Measurements from ENCODE around the gene CHRNB4.

CHRNB4 gene

DNA sequence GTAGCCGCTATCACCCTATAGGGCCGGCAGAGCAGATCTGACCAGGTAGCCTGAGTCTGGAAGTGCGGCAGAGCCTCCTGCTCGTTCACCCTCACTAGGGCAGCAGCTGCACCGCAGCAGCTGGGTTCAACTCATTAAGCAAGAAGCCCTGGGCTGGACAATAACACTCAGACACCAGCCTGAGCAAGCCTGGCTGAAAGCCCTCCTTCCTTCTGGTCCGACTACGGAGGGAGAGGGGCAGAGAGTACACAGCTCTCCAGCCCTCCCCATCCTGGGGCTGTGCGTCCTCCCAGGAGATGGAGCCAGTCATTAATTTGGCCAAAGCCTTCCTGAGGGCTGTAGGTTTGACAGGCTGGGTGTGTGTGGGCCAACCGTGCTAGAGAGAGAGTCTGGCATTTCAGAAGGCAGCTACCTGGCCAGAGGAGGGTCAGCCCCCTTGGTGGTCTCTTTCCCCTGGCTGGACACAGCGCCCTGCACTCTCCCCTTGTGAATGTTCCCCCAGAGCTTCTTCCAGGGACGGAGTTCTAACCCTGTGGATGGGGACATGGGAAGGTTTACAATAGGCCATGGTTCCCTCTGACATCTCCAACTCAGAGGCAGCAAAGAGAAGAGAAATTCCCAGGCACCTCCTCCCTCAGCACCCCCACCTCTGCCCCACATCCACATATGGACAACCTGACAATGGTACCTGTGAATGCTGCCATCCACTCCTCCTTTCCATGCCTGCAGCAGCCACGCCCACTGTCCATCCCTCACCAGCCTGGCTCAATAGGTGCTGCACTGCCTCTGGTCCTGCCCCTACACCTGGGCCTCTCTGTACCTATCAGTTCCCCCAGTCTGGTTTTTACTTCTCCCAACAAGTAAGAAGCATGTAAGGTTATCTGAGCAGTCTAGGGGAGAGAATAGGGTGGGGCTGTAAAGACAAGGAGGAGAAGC lies 6.5 kb downstream of the CHRNB4 start:
- H3K27ac ChIP-seq (ENCODE audit: insufficient read depth, low read depth, low read length, poor library complexity, severe bottlenecking): no peak overlapping the region

GRCh38 chr15:78633348-78633747 lies 7.7 kb downstream of the CHRNB4 start:
- Histone ChIP-seq H3K4me1 (ENCODE audit: control insufficient read depth, insufficient read depth, low read length) (no peaks in the 10 kb centered on the region), H3K27me3 (ENCODE audit: control insufficient read depth, insufficient read depth, low read length, poor library complexity, severe bottlenecking) (no peaks in the 10 kb centered on the region)
- 92 to 94% methylated on average over 2 of the region's 2 CpGs for whole genome bisulfite sequencing, 2 experiments

More for the DNA sequence above, 6.5 kb downstream of the CHRNB4 start:
- H3K9me3 ChIP-seq (ENCODE audit: control insufficient read depth, low read length): no peaks in the 10 kb centered on the region
- H3K4me1 ChIP-seq (ENCODE audit: control insufficient read depth, insufficient read depth, low read length): no peaks in the 10 kb centered on the region
- 90 to 91% methylated on average over 12 of the region's 12 CpGs for WGBS, 2 experiments
- H3K4me3 ChIP-seq (ENCODE audit: insufficient read depth, low read depth, low read length): no peak overlapping the region
- no peaks in the 10 kb centered on the region for H3K36me3 ChIP-seq (ENCODE audit: control insufficient read depth, insufficient read depth, low read length)
- H3K27me3 ChIP-seq (ENCODE audit: control insufficient read depth, insufficient read depth, low read length, poor library complexity, severe bottlenecking): no peaks in the 10 kb centered on the region

DNA sequence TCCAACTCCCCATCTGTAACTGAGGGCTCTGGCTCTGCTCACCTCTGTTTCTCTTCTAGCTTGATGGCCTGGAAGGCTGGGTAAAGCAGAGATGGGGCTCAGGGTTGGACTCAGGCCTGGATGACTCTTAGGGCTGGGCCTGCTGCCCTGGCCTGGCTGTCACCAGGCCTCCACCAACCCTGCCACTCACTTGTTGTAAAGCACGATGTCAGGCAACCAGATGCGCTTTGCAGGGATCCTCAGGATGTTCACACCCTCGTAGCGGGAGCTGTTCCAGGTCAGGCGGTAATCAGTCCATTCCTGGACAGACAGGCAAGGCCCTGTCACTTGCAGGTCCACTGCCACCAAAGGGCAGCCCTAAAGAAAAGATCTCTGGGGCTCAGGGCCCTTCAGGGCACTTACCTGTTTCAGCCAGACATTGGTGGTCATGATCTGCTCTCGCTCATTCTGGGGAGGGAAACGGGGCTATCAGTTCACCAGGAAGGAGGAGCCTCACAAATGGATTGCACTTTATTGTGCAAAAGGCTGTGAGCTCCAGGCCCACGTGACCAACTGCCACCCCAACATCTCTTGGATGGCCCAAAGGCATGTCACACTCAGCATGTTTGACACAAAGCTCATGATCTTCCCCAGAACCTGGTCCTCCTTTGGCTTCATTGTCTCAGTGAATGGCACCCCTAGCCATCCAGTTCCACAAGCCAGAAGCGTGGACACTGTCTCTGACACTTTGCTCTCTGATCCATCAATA lies 9.9 kb downstream of the CHRNB4 start:
- no peak overlapping the region for H3K27ac ChIP-seq (ENCODE audit: insufficient read depth, low read depth, low read length, poor library complexity, severe bottlenecking)
- no peaks in the 10 kb centered on the region for H3K9me3 ChIP-seq (ENCODE audit: control insufficient read depth, low read length)
- 87 to 92% methylated on average over 9 of the region's 9 CpGs for WGBS, 2 experiments
- H3K4me1 ChIP-seq (ENCODE audit: control insufficient read depth, insufficient read depth, low read length): no peaks in the 10 kb centered on the region
- no peaks in the 10 kb centered on the region for H3K27me3 ChIP-seq (ENCODE audit: control insufficient read depth, insufficient read depth, low read length, poor library complexity, severe bottlenecking)
- no peak overlapping the region for H3K4me3 ChIP-seq (ENCODE audit: insufficient read depth, low read depth, low read length)
- H3K36me3 ChIP-seq (ENCODE audit: control insufficient read depth, insufficient read depth, low read length): no peaks in the 10 kb centered on the region

More at GRCh38 chr15:78633348-78633747, 7.7 kb downstream of the CHRNB4 start:
- Histone ChIP-seq H3K27ac (ENCODE audit: insufficient read depth, low read depth, low read length, poor library complexity, severe bottlenecking) (no peak overlapping the region), H3K4me3 (ENCODE audit: insufficient read depth, low read depth, low read length) (no peak overlapping the region), H3K36me3 (ENCODE audit: control insufficient read depth, insufficient read depth, low read length) (no peaks in the 10 kb centered on the region), H3K9me3 (ENCODE audit: control insufficient read depth, low read length) (no peaks in the 10 kb centered on the region)

DNA sequence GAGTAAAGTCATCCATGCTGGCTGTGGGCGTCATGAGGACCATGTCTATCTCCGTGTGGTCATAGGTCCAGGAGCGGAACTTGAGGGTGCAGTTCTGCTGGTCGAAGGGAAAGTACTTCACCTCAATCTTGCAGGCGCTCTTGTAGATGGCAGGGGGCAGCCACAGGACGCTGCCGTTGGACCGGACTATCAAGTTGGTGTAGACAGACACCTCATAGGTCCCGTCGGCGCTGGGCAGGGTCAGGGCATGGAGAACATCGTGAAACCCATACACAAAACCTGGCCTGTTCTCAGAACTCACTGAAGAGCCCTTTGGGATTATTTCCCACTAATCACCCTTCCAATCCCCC lies 11.3 kb downstream of the CHRNB4 start:
- WGBS, 2 experiments: 91% methylated on average over 12 of the region's 12 CpGs
- H3K4me3 ChIP-seq (ENCODE audit: insufficient read depth, low read depth, low read length): no peak overlapping the region
- H3K27me3 ChIP-seq (ENCODE audit: control insufficient read depth, insufficient read depth, low read length, poor library complexity, severe bottlenecking): no peaks in the 10 kb centered on the region
- H3K4me1 ChIP-seq (ENCODE audit: control insufficient read depth, insufficient read depth, low read length): no peaks in the 10 kb centered on the region
- H3K36me3 ChIP-seq (ENCODE audit: control insufficient read depth, insufficient read depth, low read length): no peaks in the 10 kb centered on the region
- no peak overlapping the region for H3K27ac ChIP-seq (ENCODE audit: insufficient read depth, low read depth, low read length, poor library complexity, severe bottlenecking)
- H3K9me3 ChIP-seq (ENCODE audit: control insufficient read depth, low read length): no peaks in the 10 kb centered on the region

DNA sequence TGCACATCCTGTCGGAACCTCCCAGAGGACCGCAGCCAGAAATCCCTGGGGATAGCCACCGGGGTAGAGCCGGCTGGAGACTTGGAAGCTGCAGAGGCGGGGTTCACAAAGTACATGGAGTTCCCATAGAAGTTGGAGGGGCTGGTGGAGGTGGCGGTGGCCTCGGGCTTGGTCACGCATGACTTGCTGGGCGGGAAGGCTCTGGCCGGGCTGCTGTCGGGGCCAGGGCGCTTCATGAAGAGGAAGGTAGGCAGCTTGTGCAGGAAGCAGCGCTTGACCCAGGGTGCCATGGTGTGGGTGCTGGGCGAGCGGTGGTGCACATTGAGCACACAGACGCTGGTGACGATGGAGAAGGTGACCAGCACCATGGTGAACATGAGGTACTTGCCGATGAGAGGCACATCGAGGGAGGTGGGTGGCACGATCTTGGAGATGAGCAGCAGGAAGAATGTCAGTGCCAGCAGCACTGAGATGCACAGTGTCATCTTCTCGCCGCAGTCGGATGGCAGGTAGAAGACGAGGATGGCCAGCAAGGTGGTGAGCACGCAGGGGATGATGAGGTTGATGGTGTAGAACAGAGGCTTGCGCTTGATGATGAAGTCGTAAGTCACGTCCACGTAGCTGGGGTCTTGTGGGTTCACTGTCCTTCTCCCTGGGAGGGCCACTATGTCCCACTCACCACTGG lies 11.8 kb downstream of the CHRNB4 start:
- H3K27me3 ChIP-seq (ENCODE audit: control insufficient read depth, insufficient read depth, low read length, poor library complexity, severe bottlenecking): no peaks in the 10 kb centered on the region
- 94 to 95% methylated on average over 29 of the region's 29 CpGs for WGBS, 2 experiments
- no peak overlapping the region for H3K27ac ChIP-seq (ENCODE audit: insufficient read depth, low read depth, low read length, poor library complexity, severe bottlenecking)
- no peak overlapping the region for H3K4me3 ChIP-seq (ENCODE audit: insufficient read depth, low read depth, low read length)
- no peaks in the 10 kb centered on the region for H3K9me3 ChIP-seq (ENCODE audit: control insufficient read depth, low read length)
- no peaks in the 10 kb centered on the region for H3K36me3 ChIP-seq (ENCODE audit: control insufficient read depth, insufficient read depth, low read length)
- H3K4me1 ChIP-seq (ENCODE audit: control insufficient read depth, insufficient read depth, low read length): no peaks in the 10 kb centered on the region

DNA sequence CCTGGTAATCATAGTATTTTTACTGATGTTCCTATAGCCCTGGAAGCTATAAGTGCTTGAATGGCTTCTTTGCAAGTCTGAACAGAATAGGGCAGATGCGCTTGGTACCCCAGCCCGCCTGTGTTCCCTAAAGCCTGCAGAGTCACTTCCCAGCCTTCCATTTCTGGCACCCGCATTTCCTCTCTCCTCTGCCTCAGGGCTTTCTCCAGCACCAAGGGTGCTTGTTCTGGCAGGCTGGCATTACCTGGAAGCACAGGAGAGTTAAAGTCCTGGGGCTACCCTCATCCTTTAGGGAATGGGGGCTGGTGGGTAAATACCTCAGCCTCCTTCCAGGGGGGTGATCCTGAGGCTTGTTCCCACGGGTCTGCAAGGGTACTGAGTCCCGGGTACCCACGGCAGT lies 12.8 kb downstream of the CHRNB4 start:
- H3K27me3 ChIP-seq (ENCODE audit: control insufficient read depth, insufficient read depth, low read length, poor library complexity, severe bottlenecking): no peaks in the 10 kb centered on the region
- H3K27ac ChIP-seq (ENCODE audit: insufficient read depth, low read depth, low read length, poor library complexity, severe bottlenecking): no peak overlapping the region
- WGBS, 2 experiments: 87 to 90% methylated on average over 6 of the region's 6 CpGs
- no peak overlapping the region for H3K4me3 ChIP-seq (ENCODE audit: insufficient read depth, low read depth, low read length)
- no peaks in the 10 kb centered on the region for H3K9me3 ChIP-seq (ENCODE audit: control insufficient read depth, low read length)
- H3K4me1 ChIP-seq (ENCODE audit: control insufficient read depth, insufficient read depth, low read length): no peaks in the 10 kb centered on the region
- no peaks in the 10 kb centered on the region for H3K36me3 ChIP-seq (ENCODE audit: control insufficient read depth, insufficient read depth, low read length)

GRCh38 chr15:78627348-78627747 lies 13.7 kb downstream of the CHRNB4 start:
- Histone ChIP-seq H3K27me3 (ENCODE audit: control insufficient read depth, insufficient read depth, low read length, poor library complexity, severe bottlenecking) (peaks cover 9% of the 10 kb centered on the region), H3K9me3 (ENCODE audit: control insufficient read depth, low read length) (no peaks in the 10 kb centered on the region), H3K36me3 (ENCODE audit: control insufficient read depth, insufficient read depth, low read length) (no peaks in the 10 kb centered on the region), H3K27ac (ENCODE audit: insufficient read depth, low read depth, low read length, poor library complexity, severe bottlenecking) (no peak overlapping the region), H3K4me3 (ENCODE audit: insufficient read depth, low read depth, low read length) (no peak overlapping the region), H3K4me1 (ENCODE audit: control insufficient read depth, insufficient read depth, low read length) (no peaks in the 10 kb centered on the region)
- WGBS, 2 experiments: 92 to 94% methylated on average over 8 of the region's 8 CpGs

- peaks cover 17% of the 10 kb centered on the region for H3K27me3 ChIP-seq (ENCODE audit: control insufficient read depth, insufficient read depth, low read length, poor library complexity, severe bottlenecking)
- WGBS, 2 experiments: 86 to 91% methylated on average over 5 to 6 of the region's 6 CpGs
These were observed 14.5 kb downstream of the CHRNB4 start for GRCh38 chr15:78626381-78626995.

DNA sequence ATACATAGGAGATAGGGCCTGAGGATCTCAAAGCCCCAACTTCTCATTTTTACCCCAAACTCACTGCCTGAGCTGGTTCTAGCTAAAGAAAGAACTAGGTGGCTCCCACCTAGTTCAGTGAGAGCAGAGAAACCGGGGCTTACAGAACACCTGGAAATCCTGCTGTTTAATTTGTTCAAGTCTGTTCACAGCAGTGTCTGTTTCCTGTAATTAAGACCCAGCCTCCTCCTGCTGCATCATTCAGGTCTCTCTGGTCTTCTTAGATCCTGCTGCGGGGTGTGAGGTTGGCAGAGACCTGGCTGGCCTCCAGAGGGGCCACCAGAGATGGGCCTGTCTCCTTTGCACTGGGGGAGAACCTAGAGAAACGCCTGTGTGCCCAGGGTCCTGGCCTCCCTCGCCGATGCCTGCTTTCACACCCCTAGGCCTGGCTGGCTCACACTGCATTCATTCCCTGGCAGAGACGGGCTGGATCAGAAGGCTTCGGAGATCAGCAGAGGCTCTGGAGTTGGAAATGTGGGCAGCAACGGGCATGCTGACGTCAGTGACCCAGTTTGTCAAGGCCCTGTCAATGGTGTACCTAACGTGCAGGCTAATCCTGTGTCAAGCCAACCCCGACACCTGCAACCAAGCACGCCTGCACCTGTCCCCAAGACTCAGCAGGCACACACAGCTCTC lies 15.3 kb downstream of the CHRNB4 start:
- Histone ChIP-seq H3K9me3 (ENCODE audit: control insufficient read depth, low read length) (no peaks in the 10 kb centered on the region), H3K27ac (ENCODE audit: insufficient read depth, low read depth, low read length, poor library complexity, severe bottlenecking) (no peak overlapping the region), H3K4me3 (ENCODE audit: insufficient read depth, low read depth, low read length) (no peak overlapping the region), H3K4me1 (ENCODE audit: control insufficient read depth, insufficient read depth, low read length) (no peaks in the 10 kb centered on the region), H3K36me3 (ENCODE audit: control insufficient read depth, insufficient read depth, low read length) (no peaks in the 10 kb centered on the region), H3K27me3 (ENCODE audit: control insufficient read depth, insufficient read depth, low read length, poor library complexity, severe bottlenecking) (peaks cover 25% of the 10 kb centered on the region)
- WGBS, 2 experiments: 87 to 92% methylated on average over 12 of the region's 12 CpGs

More at GRCh38 chr15:78626381-78626995, 14.5 kb downstream of the CHRNB4 start:
- Histone ChIP-seq H3K36me3 (ENCODE audit: control insufficient read depth, insufficient read depth, low read length) (no peaks in the 10 kb centered on the region), H3K4me3 (ENCODE audit: insufficient read depth, low read depth, low read length) (no peak overlapping the region), H3K27ac (ENCODE audit: insufficient read depth, low read depth, low read length, poor library complexity, severe bottlenecking) (no peak overlapping the region), H3K4me1 (ENCODE audit: control insufficient read depth, insufficient read depth, low read length) (no peaks in the 10 kb centered on the region), H3K9me3 (ENCODE audit: control insufficient read depth, low read length) (no peaks in the 10 kb centered on the region)
